ENCODE measurements around the gene MAN1A2. TPM values are rescaled to one million over a fixed set of nuclear protein-coding genes. Genes with fewer than 3 reads are reported as not detected.

Gene MAN1A2
- total RNA-seq, 1 donor from 2014 or later, result 42.7 TPM

DNA sequence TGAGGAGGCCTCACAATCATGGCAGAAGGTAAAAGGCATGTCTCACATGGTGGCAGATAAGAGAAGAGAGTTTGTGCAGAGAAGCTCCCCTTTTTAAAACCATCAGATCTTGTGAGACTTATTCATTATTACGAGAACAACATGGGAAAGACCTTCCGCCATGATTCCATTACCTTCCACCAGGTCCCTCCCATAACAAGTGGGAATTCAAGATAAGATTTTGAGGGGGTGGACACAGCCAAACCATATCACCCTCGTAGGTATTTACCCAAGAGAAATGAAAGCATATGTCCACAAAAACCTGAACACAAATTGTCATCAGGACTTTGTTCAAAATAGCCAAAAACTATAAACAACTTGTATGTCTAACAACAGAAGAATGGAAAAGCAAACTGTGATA, 192.7 kb downstream of the MAN1A2 start:
- no peak overlapping the region for H3K4me3 Mint-ChIP-seq (ENCODE audit: unreplicated experiment)
- DNase-seq (ENCODE audit: low spot score), result no peak
- H3K9me3 Mint-ChIP-seq (ENCODE audit: low read depth), result peaks cover 12% of the 10 kb centered on the region
- H3K27ac Mint-ChIP-seq (ENCODE audit: unreplicated experiment), result no peak overlapping the region
- TF ChIP-seq, protein P1, sequence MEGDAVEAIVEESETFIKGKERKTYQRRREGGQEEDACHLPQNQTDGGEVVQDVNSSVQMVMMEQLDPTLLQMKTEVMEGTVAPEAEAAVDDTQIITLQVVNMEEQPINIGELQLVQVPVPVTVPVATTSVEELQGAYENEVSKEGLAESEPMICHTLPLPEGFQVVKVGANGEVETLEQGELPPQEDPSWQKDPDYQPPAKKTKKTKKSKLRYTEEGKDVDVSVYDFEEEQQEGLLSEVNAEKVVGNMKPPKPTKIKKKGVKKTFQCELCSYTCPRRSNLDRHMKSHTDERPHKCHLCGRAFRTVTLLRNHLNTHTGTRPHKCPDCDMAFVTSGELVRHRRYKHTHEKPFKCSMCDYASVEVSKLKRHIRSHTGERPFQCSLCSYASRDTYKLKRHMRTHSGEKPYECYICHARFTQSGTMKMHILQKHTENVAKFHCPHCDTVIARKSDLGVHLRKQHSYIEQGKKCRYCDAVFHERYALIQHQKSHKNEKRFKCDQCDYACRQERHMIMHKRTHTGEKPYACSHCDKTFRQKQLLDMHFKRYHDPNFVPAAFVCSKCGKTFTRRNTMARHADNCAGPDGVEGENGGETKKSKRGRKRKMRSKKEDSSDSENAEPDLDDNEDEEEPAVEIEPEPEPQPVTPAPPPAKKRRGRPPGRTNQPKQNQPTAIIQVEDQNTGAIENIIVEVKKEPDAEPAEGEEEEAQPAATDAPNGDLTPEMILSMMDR (IDR thresholded peaks at IDR 0.05), result no peak
- no peaks in the 10 kb centered on the region for H3K36me3 Mint-ChIP-seq (ENCODE audit: low read depth)
- no peaks in the 10 kb centered on the region for H3K4me1 Mint-ChIP-seq (ENCODE audit: low read depth)
- H3K27me3 Mint-ChIP-seq (ENCODE audit: low read depth), result peaks cover 9% of the 10 kb centered on the region

DNA sequence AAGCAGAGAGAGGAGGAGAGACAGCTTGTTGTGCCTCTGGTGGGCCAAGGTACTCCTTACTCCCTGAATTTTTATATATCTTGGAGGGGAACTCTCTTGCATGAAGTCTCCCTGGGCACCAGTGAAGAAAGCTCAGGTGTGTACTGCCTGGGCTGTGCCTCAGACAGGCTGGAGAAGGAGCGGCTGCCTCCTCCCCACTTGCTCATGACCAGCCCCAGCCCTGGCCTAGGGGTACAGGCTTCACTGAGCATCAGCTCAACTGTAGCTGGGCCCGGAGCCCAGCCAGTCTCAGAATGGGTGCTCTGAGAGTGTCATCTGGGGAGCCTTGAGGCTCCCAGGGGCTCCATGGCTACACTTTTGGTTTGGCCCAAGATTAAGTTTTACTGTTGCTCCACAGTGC, 193.8 kb downstream of the MAN1A2 start:
- Mint-ChIP-seq H3K36me3 (ENCODE audit: low read depth) (no peaks in the 10 kb centered on the region), H3K27ac (ENCODE audit: unreplicated experiment) (no peak overlapping the region), H3K27me3 (ENCODE audit: low read depth) (peaks cover 9% of the 10 kb centered on the region), H3K4me3 (ENCODE audit: unreplicated experiment) (no peak overlapping the region), H3K9me3 (ENCODE audit: low read depth) (peaks cover 12% of the 10 kb centered on the region), H3K4me1 (ENCODE audit: low read depth) (no peaks in the 10 kb centered on the region)
- TF ChIP-seq, protein P1 (IDR thresholded peaks at IDR 0.05), result no peak
- no peak for DNase-seq (ENCODE audit: low spot score)

DNA sequence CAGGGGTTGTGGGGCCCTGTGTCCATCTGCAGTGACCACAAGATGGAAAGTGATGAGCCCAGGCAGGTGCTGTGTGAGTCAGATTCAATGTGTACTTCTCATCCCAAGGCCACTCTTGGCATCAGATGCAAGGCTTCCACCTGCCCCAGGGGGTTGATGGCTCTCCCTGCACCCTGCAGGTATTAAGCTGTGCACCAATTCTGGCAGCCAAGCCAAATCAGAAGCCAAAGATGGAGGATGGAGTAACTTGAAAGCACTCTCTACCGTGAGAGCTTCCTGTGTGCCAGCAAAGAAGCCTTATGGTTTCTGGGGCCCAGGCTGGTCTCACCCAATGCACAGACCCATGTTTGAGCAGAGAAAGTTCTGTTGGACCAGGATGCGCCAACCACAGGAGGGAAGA, 194.3 kb downstream of the MAN1A2 start:
- no peaks in the 10 kb centered on the region for H3K4me1 Mint-ChIP-seq (ENCODE audit: low read depth)
- no peak for DNase-seq (ENCODE audit: low spot score)
- TF ChIP-seq, protein P1 (IDR thresholded peaks at IDR 0.05), result no peak
- H3K27me3 Mint-ChIP-seq (ENCODE audit: low read depth), result peaks cover 9% of the 10 kb centered on the region
- H3K27ac Mint-ChIP-seq (ENCODE audit: unreplicated experiment), result no peak overlapping the region
- H3K9me3 Mint-ChIP-seq (ENCODE audit: low read depth), result peaks cover 12% of the 10 kb centered on the region
- no peak overlapping the region for H3K4me3 Mint-ChIP-seq (ENCODE audit: unreplicated experiment)
- no peaks in the 10 kb centered on the region for H3K36me3 Mint-ChIP-seq (ENCODE audit: low read depth)

DNA sequence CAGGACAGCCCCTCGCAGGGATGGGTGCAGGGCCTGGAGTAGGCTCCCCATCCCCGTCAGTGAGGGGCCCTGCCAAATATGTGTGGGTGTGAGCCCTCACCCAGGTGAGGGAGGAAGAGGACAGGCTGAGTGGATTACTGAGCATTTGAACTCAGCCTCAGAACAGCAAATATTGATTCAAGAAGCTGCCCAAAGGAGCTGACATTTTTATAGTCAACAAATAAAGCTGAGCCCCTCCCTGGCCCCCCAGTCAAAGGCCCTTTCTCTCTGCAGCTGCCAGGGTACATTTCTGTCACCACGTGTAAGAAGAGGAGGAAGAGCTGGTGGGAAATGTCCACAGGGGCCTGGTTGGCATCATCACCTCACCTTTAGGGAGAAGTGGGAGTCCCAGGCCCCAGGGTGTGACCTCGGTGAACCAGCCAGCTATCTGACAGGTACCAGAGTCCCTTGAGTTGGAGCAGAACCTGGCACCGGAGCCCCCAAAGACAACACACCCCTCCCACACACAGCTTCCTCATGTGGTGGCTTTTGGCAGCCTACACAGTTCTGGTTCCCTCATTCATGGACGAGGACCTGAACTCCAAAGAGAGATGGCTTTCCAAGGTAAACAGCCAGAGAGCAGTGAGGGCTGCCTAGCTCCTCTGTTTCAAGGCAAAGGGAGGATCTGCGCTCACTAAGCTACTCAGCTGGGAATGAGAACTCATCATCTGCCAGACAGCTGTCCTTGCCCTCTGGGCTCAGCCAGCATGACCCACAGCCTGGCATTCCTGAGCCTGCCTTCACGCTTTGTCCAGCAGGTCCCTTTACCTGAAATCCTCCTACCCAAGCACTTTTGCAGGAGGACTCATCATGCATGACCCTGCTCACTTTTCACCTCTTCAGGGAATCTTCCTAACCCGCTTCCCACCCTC, 195.6 kb downstream of the MAN1A2 start:
- H3K4me1 Mint-ChIP-seq (ENCODE audit: low read depth), result no peaks in the 10 kb centered on the region
- peaks cover 9% of the 10 kb centered on the region for H3K9me3 Mint-ChIP-seq (ENCODE audit: low read depth)
- TF ChIP-seq, protein P1 (IDR thresholded peaks at IDR 0.05), result no peak
- H3K27me3 Mint-ChIP-seq (ENCODE audit: low read depth), result peaks cover 4% of the 10 kb centered on the region
- no peak for DNase-seq (ENCODE audit: low spot score)
- H3K36me3 Mint-ChIP-seq (ENCODE audit: low read depth), result no peaks in the 10 kb centered on the region
- H3K4me3 Mint-ChIP-seq (ENCODE audit: unreplicated experiment), result no peak overlapping the region
- H3K27ac Mint-ChIP-seq (ENCODE audit: unreplicated experiment), result no peak overlapping the region

DNA sequence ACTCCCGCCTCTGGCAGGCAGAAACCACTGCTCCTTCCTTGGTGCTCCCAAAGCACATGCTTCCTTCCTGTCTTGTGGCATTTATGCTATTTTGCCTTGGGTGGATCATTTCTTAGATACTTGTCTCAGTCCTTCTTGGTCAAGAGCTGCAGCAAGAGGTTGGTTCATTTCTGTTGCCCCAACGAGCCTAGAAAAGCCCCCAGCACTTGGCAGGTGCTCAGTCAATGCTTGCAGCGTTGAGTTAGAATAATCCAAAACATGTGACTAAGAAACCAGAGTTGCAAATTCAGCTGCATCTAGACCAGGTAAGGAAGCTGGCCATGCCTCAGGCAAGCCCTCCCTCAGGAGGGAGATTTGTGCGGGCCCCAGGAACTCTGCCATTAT, 196.2 kb downstream of the MAN1A2 start:
- Mint-ChIP-seq H3K27me3 (ENCODE audit: low read depth) (peaks cover 4% of the 10 kb centered on the region), H3K9me3 (ENCODE audit: low read depth) (peaks cover 9% of the 10 kb centered on the region), H3K4me1 (ENCODE audit: low read depth) (no peaks in the 10 kb centered on the region), H3K36me3 (ENCODE audit: low read depth) (no peaks in the 10 kb centered on the region), H3K4me3 (ENCODE audit: unreplicated experiment) (no peak overlapping the region), H3K27ac (ENCODE audit: unreplicated experiment) (no peak overlapping the region)
- DNase-seq (ENCODE audit: low spot score), result no peak
- TF ChIP-seq, protein P1 (IDR thresholded peaks at IDR 0.05), result no peak

Data from chondrocyte (in vitro differentiated cells).